NCI-H226 (cell line): ENCODE data around the gene MAPK4.
"Not testable (repeated sequence)": the region's sequence is repeated elsewhere in the genome, so short reads cannot be mapped to it uniquely, and the experiment has no call there.

Source experiments
- DNase-seq: peaks from one replicate; pipeline ENCODE4 v3.0.0-alpha.2; 2015

The MAPK4 gene

GRCh38 chr18:50775726-50776125 lies 215.8 kb downstream of the MAPK4 start:
- no peak for DNase-seq

- DNase-seq: no peak
Observed at GRCh38 chr18:50776383-50776782, 216.5 kb downstream of the MAPK4 start.

- DNase-seq: not testable (repeated sequence)
Observed at GRCh38 chr18:50779021-50779420, 219.1 kb downstream of the MAPK4 start.
